Lung (tissue), 16 donors: Measurements from ENCODE around the gene GTF2F1. TPM values are rescaled to one million over a fixed set of nuclear protein-coding genes. Genes with fewer than 3 reads are reported as not detected.

Experiments used
- ATAC-seq: fragments of 200-7000 bp; cut with Tn5 transposase; one replicate; pipeline ENCODE4 v1.9.1; 2020; ENCODE audit warnings: moderate number of reproducible peaks; ENCODE audit not compliant: insufficient read depth, low FRiP score
- DNase-seq, 3 donors: peaks; one replicate each; pipeline ENCODE4 v3.0.0-alpha.2; 2013 to 2017
- H3K27ac ChIP-seq, 2 donors: one replicate each; pipeline ENCODE4 v1.5.1; 2013; ENCODE audit warnings: mild to moderate bottlenecking in 2 of 2, moderate library complexity in 2 of 2, control low read depth in 1 of 2, inconsistent platforms in 1 of 2, low read depth in 1 of 2, low read length in 1 of 2
- H3K27me3 ChIP-seq, 3 donors: one replicate each; pipeline ENCODE4 v1.5.1; 2013; ENCODE audit warnings: low read length in 2 of 3; ENCODE audit not compliant: control insufficient read depth in 3 of 3, insufficient read depth in 3 of 3
- H3K36me3 ChIP-seq, 4 donors: one replicate each; pipeline ENCODE4 v1.5.1; 2013; ENCODE audit warnings: low read length in 4 of 4, mild to moderate bottlenecking in 1 of 4, moderate library complexity in 1 of 4; ENCODE audit not compliant: control insufficient read depth in 4 of 4, insufficient read depth in 4 of 4
- H3K4me1 ChIP-seq, 5 donors: one replicate each; pipeline ENCODE4 v1.5.1; 2013; ENCODE audit warnings: low read length in 5 of 5, mild to moderate bottlenecking in 2 of 5, moderate library complexity in 1 of 5; ENCODE audit not compliant: control insufficient read depth in 5 of 5, insufficient read depth in 5 of 5
- H3K4me3 ChIP-seq: one replicate; pipeline ENCODE4 v1.5.1; 2013; ENCODE audit warnings: mild to moderate bottlenecking, control low read depth, moderate library complexity
- H3K9ac ChIP-seq, 2 donors: one replicate each; pipeline ENCODE4 v1.5.1; 2013; ENCODE audit warnings: low read length in 2 of 2, control low read depth in 1 of 2; ENCODE audit not compliant: insufficient read depth in 1 of 2
- H3K9me3 ChIP-seq, 4 donors: one replicate each; pipeline ENCODE4 v1.5.1; 2013; ENCODE audit warnings: low read length in 3 of 4, mild to moderate bottlenecking in 1 of 4, moderate library complexity in 1 of 4; ENCODE audit not compliant: control insufficient read depth in 4 of 4, insufficient read depth in 3 of 4
- WGBS, 2 donors: extraction: QIAGEN DNeasy Blood & Tissue Kit; methylation state at CpG; one replicate each; pipeline ENCODE4 v1.1.7; 2013; 5-methylcytosine and 5-hydroxymethylcytosine counted together
- long read RNA-seq, 5 donors: transcript quantifications; one replicate each; lab custom pipeline, GENCODE V29; 2026
- polyA plus RNA-seq, 2 donors: library from polyadenylated mRNA; stranded (reverse); fragments of 200-250 nt; gene quantifications; one replicate each; pipeline ENCODE4 v1.2.1, GENCODE V29; 2013
- total RNA-seq, 2 donors: library from RNA; depleted of rRNA in 1 of 2; stranded (reverse); fragments of >200 nt in 1 of 2; gene quantifications; one replicate each; pipeline ENCODE4 v1.2.1, GENCODE V29; 2014 to 2021
- TF ChIP-seq, protein P1 (sequence below): IDR thresholded peaks from 2 replicates; pipeline ENCODE4 v1.5.1; 2012; ENCODE audit warnings: mild to moderate bottlenecking; ENCODE audit errors: control extremely low read depth, extremely low read depth
- donor health status: control.
- donor health status: control.
- donor health status: Bipolar disorder and iron deficiency.
- donor health status: healthy.
- donor health status: DM: yes; HTN: yes; CAD: no.

Gene GTF2F1, protein sequence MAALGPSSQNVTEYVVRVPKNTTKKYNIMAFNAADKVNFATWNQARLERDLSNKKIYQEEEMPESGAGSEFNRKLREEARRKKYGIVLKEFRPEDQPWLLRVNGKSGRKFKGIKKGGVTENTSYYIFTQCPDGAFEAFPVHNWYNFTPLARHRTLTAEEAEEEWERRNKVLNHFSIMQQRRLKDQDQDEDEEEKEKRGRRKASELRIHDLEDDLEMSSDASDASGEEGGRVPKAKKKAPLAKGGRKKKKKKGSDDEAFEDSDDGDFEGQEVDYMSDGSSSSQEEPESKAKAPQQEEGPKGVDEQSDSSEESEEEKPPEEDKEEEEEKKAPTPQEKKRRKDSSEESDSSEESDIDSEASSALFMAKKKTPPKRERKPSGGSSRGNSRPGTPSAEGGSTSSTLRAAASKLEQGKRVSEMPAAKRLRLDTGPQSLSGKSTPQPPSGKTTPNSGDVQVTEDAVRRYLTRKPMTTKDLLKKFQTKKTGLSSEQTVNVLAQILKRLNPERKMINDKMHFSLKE
- 10 to 100 TPM; 45.4 to 53.5 TPM for total RNA-seq
- 10 to 100 TPM; 47.1 to 49.4 TPM for polyA plus RNA-seq
- long read RNA-seq, donor 1, partial matches to known transcripts: 24 of 27 reads
- long read RNA-seq, donor 1, other reads (novel, unspliced or antisense): 0 of 27 reads
- long read RNA-seq, donor 2, partial matches to known transcripts: 0 of 1 reads
- long read RNA-seq, donor 2, other reads (novel, unspliced or antisense): 0 of 1 reads
- long read RNA-seq, donor 3, partial matches to known transcripts: 0 of 1 reads
- long read RNA-seq, donor 3, other reads (novel, unspliced or antisense): 0 of 1 reads
- long read RNA-seq, donor 4, partial matches to known transcripts: 0 of 4 reads
- long read RNA-seq, donor 4, other reads (novel, unspliced or antisense): 0 of 4 reads
- long read RNA-seq, donor 5, transcript GTF2F1-201 (13 exons, 2,731 nt): major isoform, 5 of 28 reads
- long read RNA-seq, donor 5, partial matches to known transcripts: 23 of 28 reads
- long read RNA-seq, donor 5, other reads (novel, unspliced or antisense): 0 of 28 reads

GRCh38 chr19:6393074-6393982 lies at the start of gene GTF2F1:
Gene GTF2F1 (minus strand): TSS chr19:6393164. CDS start chr19:6392995, 169 bp downstream.
- no peaks in the 10 kb centered on the region for H3K9me3 ChIP-seq
- H3K4me1 ChIP-seq: peaks cover 0 to 13% (median 6%) of the 10 kb centered on the region in 5 donors
- TF ChIP-seq, protein P1, sequence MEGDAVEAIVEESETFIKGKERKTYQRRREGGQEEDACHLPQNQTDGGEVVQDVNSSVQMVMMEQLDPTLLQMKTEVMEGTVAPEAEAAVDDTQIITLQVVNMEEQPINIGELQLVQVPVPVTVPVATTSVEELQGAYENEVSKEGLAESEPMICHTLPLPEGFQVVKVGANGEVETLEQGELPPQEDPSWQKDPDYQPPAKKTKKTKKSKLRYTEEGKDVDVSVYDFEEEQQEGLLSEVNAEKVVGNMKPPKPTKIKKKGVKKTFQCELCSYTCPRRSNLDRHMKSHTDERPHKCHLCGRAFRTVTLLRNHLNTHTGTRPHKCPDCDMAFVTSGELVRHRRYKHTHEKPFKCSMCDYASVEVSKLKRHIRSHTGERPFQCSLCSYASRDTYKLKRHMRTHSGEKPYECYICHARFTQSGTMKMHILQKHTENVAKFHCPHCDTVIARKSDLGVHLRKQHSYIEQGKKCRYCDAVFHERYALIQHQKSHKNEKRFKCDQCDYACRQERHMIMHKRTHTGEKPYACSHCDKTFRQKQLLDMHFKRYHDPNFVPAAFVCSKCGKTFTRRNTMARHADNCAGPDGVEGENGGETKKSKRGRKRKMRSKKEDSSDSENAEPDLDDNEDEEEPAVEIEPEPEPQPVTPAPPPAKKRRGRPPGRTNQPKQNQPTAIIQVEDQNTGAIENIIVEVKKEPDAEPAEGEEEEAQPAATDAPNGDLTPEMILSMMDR: peak; percentile 8
- no peaks in the 10 kb centered on the region for H3K27me3 ChIP-seq
- peaks cover 2 to 13% (median 9%) of the 10 kb centered on the region in 4 donors for H3K36me3 ChIP-seq
- DNase-seq (peak; percentile 98 to 100 (median 99)), ATAC-seq (peak; percentile 87)
- WGBS, 2 donors: 0 to 1% methylated on average over 69 of the region's 69 CpGs
- H3K9ac ChIP-seq: peak within 1 kb of the TSS; percentile 91
- H3K4me3 ChIP-seq: peak within 1 kb of the TSS; percentile 90
- peak within 1 kb of the TSS; percentile 91 to 96 for H3K27ac ChIP-seq

GRCh38 chr19:6442087-6442688 lies 49.2 kb upstream of the GTF2F1 start:
- Histone ChIP-seq H3K9ac (no peak overlapping the region), H3K36me3 (peaks cover 4 to 12% (median 10%) of the 10 kb centered on the region in 4 donors), H3K4me1 (no peaks in the 10 kb centered on the region), H3K9me3 (peaks cover 0 to 3% (median 0%) of the 10 kb centered on the region in 4 donors), H3K27me3 (no peaks in the 10 kb centered on the region), H3K4me3 (no peak overlapping the region), H3K27ac (no peak overlapping the region)
- DNase-seq (no peak), ATAC-seq (no peak)
- TF ChIP-seq, protein P1: no peak
- WGBS, 2 donors: 80 to 90% methylated on average over 13 of the region's 13 CpGs

GRCh38 chr19:6440905-6441304 lies 47.9 kb upstream of the GTF2F1 start:
- no peaks in the 10 kb centered on the region for H3K4me1 ChIP-seq

More at GRCh38 chr19:6440905-6441304, 47.9 kb upstream of the GTF2F1 start:
- WGBS, 2 donors: 91 to 96% methylated on average over 3 of the region's 3 CpGs
- Histone ChIP-seq H3K4me3 (no peak overlapping the region), H3K9me3 (peaks cover 0 to 3% (median 0%) of the 10 kb centered on the region in 4 donors), H3K27me3 (no peaks in the 10 kb centered on the region), H3K36me3 (peaks cover 0 to 5% (median 4%) of the 10 kb centered on the region in 4 donors), H3K27ac (no peak overlapping the region), H3K9ac (no peak overlapping the region)
- TF ChIP-seq, protein P1: no peak
- DNase-seq: no peak
- no peak for ATAC-seq
